NCI-H774 (cell line): ENCODE measurements around the gene RAD51B.
"Not testable (repeated sequence)": the region's sequence is repeated elsewhere in the genome, so short reads cannot be mapped to it uniquely, and the experiment has no call there.

Source experiments
- DNase-seq: peaks from one replicate; lab custom pipeline; 2025; lab: John Stamatoyannopoulos, UW

RAD51B gene

GRCh38 chr14:68687746-68688145 is 868.2 kb downstream of the RAD51B start:
- DNase-seq = no peak

GRCh38 chr14:68688872-68689371 is 869.3 kb downstream of the RAD51B start:
- no peak for DNase-seq

GRCh38 chr14:68689511-68689910 is 869.9 kb downstream of the RAD51B start:
- no peak for DNase-seq

- no peak for DNase-seq
These were observed 870.7 kb downstream of the RAD51B start for GRCh38 chr14:68690089-68690958.

GRCh38 chr14:68691031-68691791 is 871.6 kb downstream of the RAD51B start:
- DNase-seq = no peak

GRCh38 chr14:68691792-68692118 is 872.2 kb downstream of the RAD51B start:
- DNase-seq = no peak

- DNase-seq = no peak
These were observed 872.6 kb downstream of the RAD51B start for GRCh38 chr14:68692216-68692615.

GRCh38 chr14:68692916-68693771 is 873.6 kb downstream of the RAD51B start:
- DNase-seq = no peak

GRCh38 chr14:68693926-68694325 is 874.3 kb downstream of the RAD51B start:
- no peak for DNase-seq

- DNase-seq = no peak
These were observed 875.1 kb downstream of the RAD51B start for GRCh38 chr14:68694516-68695235.

- DNase-seq = no peak
These were observed 875.8 kb downstream of the RAD51B start for GRCh38 chr14:68695326-68695768.

- no peak for DNase-seq
These were observed 876.3 kb downstream of the RAD51B start for GRCh38 chr14:68695856-68696255.

GRCh38 chr14:68696266-68696665 is 876.7 kb downstream of the RAD51B start:
- DNase-seq = no peak

GRCh38 chr14:68696721-68697495 is 877.3 kb downstream of the RAD51B start:
- DNase-seq = no peak

GRCh38 chr14:68698773-68699172 is 879.2 kb downstream of the RAD51B start:
- not testable (repeated sequence) for DNase-seq

GRCh38 chr14:68701001-68701741 is 881.6 kb downstream of the RAD51B start:
- no peak for DNase-seq

GRCh38 chr14:68702135-68702534 is 882.6 kb downstream of the RAD51B start:
- no peak for DNase-seq

- no peak for DNase-seq
These were observed 883.0 kb downstream of the RAD51B start for GRCh38 chr14:68702578-68702977.

- no peak for DNase-seq
These were observed 883.5 kb downstream of the RAD51B start for GRCh38 chr14:68703093-68703492.
